ENCODE data around the gene PEX10. TPM values are rescaled to one million over a fixed set of nuclear protein-coding genes. Genes with fewer than 3 reads are reported as not detected.

PEX10 gene
- total RNA-seq, 1 donor from 2014 or later = 15.8 TPM

DNA sequence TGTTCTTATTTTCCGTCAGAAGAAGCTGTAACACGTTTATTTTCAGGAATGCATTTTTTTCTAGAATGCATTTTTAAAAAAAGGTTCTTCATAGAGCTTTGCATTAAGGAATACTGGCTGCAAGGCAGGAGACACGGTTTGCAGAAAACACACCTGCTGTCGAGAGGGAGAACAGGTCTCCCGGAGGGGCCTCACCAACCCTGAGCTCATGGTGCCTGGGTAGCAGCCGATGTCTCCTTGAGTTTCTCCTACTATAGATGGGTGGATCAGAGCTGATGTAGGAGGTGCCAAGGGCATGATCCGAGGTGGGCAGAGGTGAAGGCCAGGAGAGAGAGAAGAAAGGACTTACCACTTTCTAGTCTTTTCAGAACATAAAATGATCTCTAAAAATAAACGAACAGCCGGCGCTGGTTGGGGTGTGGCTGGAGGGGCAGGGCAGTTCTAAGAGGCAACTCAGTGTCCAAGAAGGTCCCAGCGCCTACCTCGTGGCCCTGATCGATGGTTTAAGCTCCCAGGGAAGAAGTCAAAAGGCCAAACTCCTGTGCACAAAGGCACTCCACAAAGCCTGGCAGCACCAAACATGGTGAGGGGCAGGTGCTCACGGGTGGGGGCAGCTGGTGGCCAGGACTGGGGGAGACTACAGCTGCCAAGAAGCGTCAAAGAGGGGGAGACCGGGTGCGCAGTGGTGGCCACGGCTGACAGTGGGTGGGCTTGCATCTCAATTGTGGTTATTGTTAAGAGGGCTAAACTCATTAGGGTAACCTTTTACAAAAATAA, 33.2 kb downstream of the PEX10 start:
- TF ChIP-seq, protein P1, sequence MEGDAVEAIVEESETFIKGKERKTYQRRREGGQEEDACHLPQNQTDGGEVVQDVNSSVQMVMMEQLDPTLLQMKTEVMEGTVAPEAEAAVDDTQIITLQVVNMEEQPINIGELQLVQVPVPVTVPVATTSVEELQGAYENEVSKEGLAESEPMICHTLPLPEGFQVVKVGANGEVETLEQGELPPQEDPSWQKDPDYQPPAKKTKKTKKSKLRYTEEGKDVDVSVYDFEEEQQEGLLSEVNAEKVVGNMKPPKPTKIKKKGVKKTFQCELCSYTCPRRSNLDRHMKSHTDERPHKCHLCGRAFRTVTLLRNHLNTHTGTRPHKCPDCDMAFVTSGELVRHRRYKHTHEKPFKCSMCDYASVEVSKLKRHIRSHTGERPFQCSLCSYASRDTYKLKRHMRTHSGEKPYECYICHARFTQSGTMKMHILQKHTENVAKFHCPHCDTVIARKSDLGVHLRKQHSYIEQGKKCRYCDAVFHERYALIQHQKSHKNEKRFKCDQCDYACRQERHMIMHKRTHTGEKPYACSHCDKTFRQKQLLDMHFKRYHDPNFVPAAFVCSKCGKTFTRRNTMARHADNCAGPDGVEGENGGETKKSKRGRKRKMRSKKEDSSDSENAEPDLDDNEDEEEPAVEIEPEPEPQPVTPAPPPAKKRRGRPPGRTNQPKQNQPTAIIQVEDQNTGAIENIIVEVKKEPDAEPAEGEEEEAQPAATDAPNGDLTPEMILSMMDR (IDR thresholded peaks at IDR 0.05; ENCODE audit: borderline replicate concordance) = no peak
- Histone ChIP-seq H3K9me3 (replicated peaks) (no peaks in the 10 kb centered on the region), H3K4me1 (peaks cover 13% of the 10 kb centered on the region), H3K4me3 (no peak overlapping the region), H3K27ac (replicated peaks) (no peak overlapping the region), H3K27me3 (ENCODE audit: low read depth) (no peaks in the 10 kb centered on the region), H3K36me3 (no peaks in the 10 kb centered on the region)
- DNase-seq = no peak
- intact Hi-C loops (cut with micrococcal nuclease) = no loop called here

DNA sequence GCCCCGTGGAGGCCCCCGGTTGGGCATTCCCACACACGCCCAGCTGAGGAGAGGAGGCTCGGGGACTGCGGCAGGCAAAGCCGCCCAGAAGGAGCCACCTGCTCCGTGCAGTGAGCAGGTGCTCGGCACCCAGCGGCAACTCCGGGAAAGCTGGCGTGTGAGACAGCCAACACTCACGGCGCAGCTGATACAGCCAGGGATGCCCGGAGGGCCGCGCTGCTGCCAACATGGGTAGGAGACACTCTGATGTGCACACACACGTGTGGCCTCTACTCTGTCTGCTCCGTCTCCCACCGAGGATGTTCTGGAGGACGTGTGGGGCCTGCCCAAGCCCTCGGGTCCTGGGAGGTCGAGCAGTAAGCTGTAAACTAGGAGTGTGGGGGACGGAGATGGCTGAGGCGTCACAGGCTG, 33.9 kb downstream of the PEX10 start:
- Histone ChIP-seq H3K4me3 (no peak overlapping the region), H3K9me3 (replicated peaks) (no peaks in the 10 kb centered on the region), H3K36me3 (no peaks in the 10 kb centered on the region), H3K27me3 (ENCODE audit: low read depth) (no peaks in the 10 kb centered on the region), H3K27ac (replicated peaks) (no peak overlapping the region), H3K4me1 (peaks cover 13% of the 10 kb centered on the region)
- intact Hi-C loops (cut with micrococcal nuclease) = no loop called here
- TF ChIP-seq, protein P1 (IDR thresholded peaks at IDR 0.05; ENCODE audit: borderline replicate concordance) = no peak
- DNase-seq = no peak

DNA sequence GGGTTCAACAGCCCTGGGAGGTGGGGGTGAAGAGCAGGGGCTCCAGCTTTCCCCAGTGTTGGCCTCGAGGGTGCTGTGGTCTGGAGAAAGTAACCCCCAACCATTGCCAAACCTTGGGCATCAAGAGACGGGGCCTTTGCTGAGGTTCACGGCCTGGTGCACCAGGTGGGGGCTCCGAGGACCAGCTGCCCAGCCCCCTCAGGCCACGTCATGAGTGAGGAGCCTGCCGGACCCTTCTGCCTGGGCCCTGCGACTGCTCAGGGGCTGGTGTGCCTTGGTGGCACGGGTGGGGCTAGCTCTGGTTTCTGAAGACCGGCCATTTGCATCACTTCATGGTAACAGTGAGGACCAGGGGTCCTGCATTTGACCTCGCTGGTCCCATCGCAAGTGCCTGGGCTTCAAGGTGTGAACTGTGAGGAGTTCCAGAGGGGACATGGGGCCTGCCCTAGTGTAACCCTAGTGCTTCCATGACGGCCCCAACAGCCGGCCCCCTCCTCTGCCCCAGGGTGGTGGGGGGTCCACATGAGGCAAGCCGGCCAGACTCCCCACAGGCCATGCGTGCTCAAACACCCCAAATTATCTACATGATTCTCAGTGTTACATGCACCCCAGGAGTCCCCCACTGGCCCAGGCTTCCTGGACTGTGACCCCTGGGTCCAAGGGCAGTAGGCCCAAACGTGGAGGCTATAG, 34.5 kb downstream of the PEX10 start:
- no peaks in the 10 kb centered on the region for H3K9me3 ChIP-seq (replicated peaks)
- no peaks in the 10 kb centered on the region for H3K27me3 ChIP-seq (ENCODE audit: low read depth)
- intact Hi-C loops (cut with micrococcal nuclease) = no loop called here
- no peak overlapping the region for H3K27ac ChIP-seq (replicated peaks)
- H3K4me3 ChIP-seq = no peak overlapping the region
- no peak for DNase-seq
- TF ChIP-seq, protein P1 (IDR thresholded peaks at IDR 0.05; ENCODE audit: borderline replicate concordance) = no peak
- no peaks in the 10 kb centered on the region for H3K36me3 ChIP-seq
- peaks cover 13% of the 10 kb centered on the region for H3K4me1 ChIP-seq

DNA sequence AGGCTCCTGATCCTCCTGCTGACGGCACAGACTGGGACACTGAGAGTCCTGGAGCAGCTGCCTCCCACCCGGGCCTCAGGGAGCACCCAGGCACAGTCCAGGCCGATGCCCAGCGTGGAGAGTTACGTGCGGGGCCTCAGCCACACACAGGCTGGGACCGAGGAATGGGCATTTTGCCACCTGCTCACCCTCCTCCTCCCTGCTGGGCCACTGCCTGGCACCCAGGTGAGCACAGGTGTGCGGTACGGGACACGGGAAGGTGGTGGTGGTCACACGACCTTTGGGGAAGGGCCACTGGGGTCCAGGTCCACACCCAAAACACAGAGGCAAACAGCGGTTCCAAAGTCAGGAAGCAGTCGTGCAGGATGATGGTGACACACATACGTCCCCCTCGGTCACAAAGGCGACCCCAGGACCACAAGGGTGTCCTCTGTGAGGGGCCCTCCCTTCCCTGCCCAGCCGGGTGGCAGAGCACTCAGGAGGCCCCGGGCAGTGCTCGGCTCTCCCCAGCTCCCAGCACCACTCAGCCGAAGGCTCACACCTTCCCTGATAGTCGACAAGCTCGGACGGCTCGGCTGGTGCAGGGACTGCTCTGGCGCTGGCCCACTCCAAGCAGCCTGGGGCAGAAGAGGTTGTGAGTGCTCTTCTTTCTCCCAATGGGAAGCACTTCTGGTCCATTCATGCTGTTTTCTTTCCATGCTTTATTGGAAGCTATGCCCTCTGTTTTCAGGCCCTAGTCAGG, 35.3 kb downstream of the PEX10 start:
- H3K4me1 ChIP-seq = peaks cover 12% of the 10 kb centered on the region
- no peaks in the 10 kb centered on the region for H3K27me3 ChIP-seq (ENCODE audit: low read depth)
- TF ChIP-seq, protein P1 (IDR thresholded peaks at IDR 0.05; ENCODE audit: borderline replicate concordance) = no peak
- no peak overlapping the region for H3K27ac ChIP-seq (replicated peaks)
- DNase-seq = no peak
- no peak overlapping the region for H3K4me3 ChIP-seq
- no peaks in the 10 kb centered on the region for H3K36me3 ChIP-seq
- no peaks in the 10 kb centered on the region for H3K9me3 ChIP-seq (replicated peaks)
- intact Hi-C loops (cut with micrococcal nuclease) = no loop called here

DNA sequence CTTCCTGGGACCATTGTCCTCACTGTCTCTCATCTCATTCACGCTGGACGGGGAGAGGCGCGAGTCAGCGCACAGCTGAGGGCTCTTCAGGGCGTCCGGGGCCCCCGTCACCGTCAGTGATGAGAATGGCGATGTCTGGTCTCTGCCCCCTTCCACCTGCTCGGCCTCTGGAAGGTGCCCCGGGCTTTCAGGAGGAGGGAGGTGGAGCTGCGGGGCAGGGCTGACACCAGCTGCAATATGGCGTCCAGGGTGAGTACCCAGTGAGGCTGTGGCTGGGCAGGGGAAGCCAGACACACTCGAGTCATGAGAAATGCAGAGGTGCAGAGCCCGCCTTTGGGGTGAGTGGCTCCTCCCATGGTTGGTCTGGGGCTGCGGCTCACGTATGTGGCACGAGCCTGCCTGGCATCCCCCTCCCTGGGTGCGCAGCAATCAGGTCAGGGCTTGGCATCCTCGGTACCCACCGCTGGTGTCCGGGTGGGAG, 36.1 kb downstream of the PEX10 start:
- Histone ChIP-seq H3K9me3 (replicated peaks) (no peaks in the 10 kb centered on the region), H3K4me1 (peaks cover 4% of the 10 kb centered on the region), H3K27ac (replicated peaks) (no peak overlapping the region), H3K27me3 (ENCODE audit: low read depth) (no peaks in the 10 kb centered on the region), H3K4me3 (no peak overlapping the region), H3K36me3 (no peaks in the 10 kb centered on the region)
- no peak for DNase-seq
- intact Hi-C loops (cut with micrococcal nuclease) = no loop called here
- TF ChIP-seq, protein P1 (IDR thresholded peaks at IDR 0.05; ENCODE audit: borderline replicate concordance) = no peak
